K562 (cell line): ENCODE measurements around the gene OR2V2. TPM values are rescaled to one million over a fixed set of nuclear protein-coding genes. Genes with fewer than 3 reads are reported as not detected.
A peak's percentile ranks its signal among the peaks of the same experiment; 100 is the strongest.

ENCODE experiments used
- ATAC-seq: fragments of 200-7000 bp; cut with Tn5 transposase; 3 replicates; pipeline ENCODE4 v1.9.1; 2020; ENCODE audit warnings: moderate library complexity
- BruUV-seq: library from RNA; stranded (reverse); fragments of 400-500 nt; replicated peaks from 2 replicates; lab custom pipeline; 2021; lab: Mats Ljungman, UMichigan
- CTCF ChIA-PET: fragments of 300-600 bp; formaldehyde crosslinking; extraction: SDS; loops from one replicate; lab custom pipeline; 2021; ENCODE audit warnings: low intra/inter-chr PET ratio; lab: Yijun Ruan, JAX
- POLR2A ChIA-PET: fragments of 300-600, 350-650 bp; sonication (Branson Sonifier 250); formaldehyde crosslinking; extraction: SDS; loops from one replicate; lab custom pipeline; 2021; ENCODE audit warnings: antibody characterized with exemption, inconsistent platforms; lab: Yijun Ruan, JAX
- DNase-seq, 4 experiments: peaks; one replicate each; pipeline versions ENCODE4 v3.0.0 to v3.0.0-alpha.2; 2011 to 2018; ENCODE audit warnings: low spot score in 3 of 4, mixed read lengths in 3 of 4; ENCODE audit errors: extremely low read depth in 1 of 4
- FAIRE-seq: peaks from 2 replicates; lab custom pipeline; 2011; peaks lifted over from hg19 to GRCh38; lab: Jason Lieb, UNC
- H2AFZ ChIP-seq: 2 replicates; pipeline ENCODE4 v1.6.0; 2011; ENCODE audit warnings: low read depth, low read length, control low read depth, inconsistent platforms
- H3K27ac ChIP-seq: fragments of 200-600 bp; 3 replicates; pipeline ENCODE4 v1.8.0; 2011; ENCODE audit warnings: low read depth, mild to moderate bottlenecking, control low read depth, inconsistent platforms, low read length, moderate library complexity, mixed read lengths; ENCODE audit errors: extremely low read depth
- H3K27me3 ChIP-seq, 2 experiments: fragments of 300-600 bp in 1 of 2; 2 replicates in 1 of 2; 3 replicates in 1 of 2; pipeline versions ENCODE4 v1.6.0 to v1.8.0; 2011; ENCODE audit warnings: inconsistent platforms in 2 of 2, low read length in 2 of 2, mild to moderate bottlenecking in 1 of 2, mixed read lengths in 1 of 2, moderate library complexity in 1 of 2; ENCODE audit not compliant: control insufficient read depth in 2 of 2, insufficient read depth in 2 of 2
- H3K36me3 ChIP-seq: fragments of 300-600 bp; 3 replicates; pipeline ENCODE4 v1.8.0; 2011; ENCODE audit warnings: mild to moderate bottlenecking, low read length, inconsistent platforms; ENCODE audit not compliant: control insufficient read depth, insufficient read depth
- H3K4me1 ChIP-seq, 2 experiments: fragments of 200-600 bp in 1 of 2; replicated peaks in 1 of 2; 2 replicates in 1 of 2; 3 replicates in 1 of 2; pipeline versions ENCODE4 v1.5.1 to v1.8.0; 2011; ENCODE audit warnings: inconsistent platforms in 2 of 2, low read length in 2 of 2, mild to moderate bottlenecking in 1 of 2, mixed read lengths in 1 of 2, moderate library complexity in 1 of 2; ENCODE audit not compliant: control insufficient read depth in 2 of 2, insufficient read depth in 2 of 2
- H3K4me2 ChIP-seq: 2 replicates; pipeline ENCODE4 v1.6.1; 2011; ENCODE audit warnings: low read length, control low read depth, inconsistent platforms, mixed read lengths; ENCODE audit not compliant: insufficient read depth
- H3K4me3 ChIP-seq: fragments of 200-600 bp; sonication (generic), shearing (Covaris generic); 2 replicates; pipeline ENCODE4 v1.5.1; 2016; ENCODE audit warnings: control low read depth, inconsistent platforms
- H3K79me2 ChIP-seq: fragments of 200-600 bp; 3 replicates; pipeline ENCODE4 v1.8.0; 2011; ENCODE audit warnings: low read length, inconsistent platforms; ENCODE audit not compliant: control insufficient read depth, insufficient read depth
- H3K9ac ChIP-seq, 2 experiments: 2 replicates each; pipeline versions ENCODE4 v1.6.0 to v1.6.1; 2011; ENCODE audit warnings: low read depth in 2 of 2, low read length in 2 of 2, control low read depth in 1 of 2, inconsistent platforms in 1 of 2, mild to moderate bottlenecking in 1 of 2, mixed read lengths in 1 of 2; ENCODE audit not compliant: insufficient read depth in 1 of 2
- H3K9me1 ChIP-seq: one replicate; pipeline ENCODE4 v1.6.0; 2011; ENCODE audit warnings: inconsistent platforms, mild to moderate bottlenecking, low read length, moderate library complexity; ENCODE audit not compliant: control insufficient read depth, insufficient read depth
- H3K9me3 ChIP-seq: replicated peaks from 2 replicates; pipeline ENCODE4 v1.5.1; 2011; ENCODE audit warnings: low read depth, low read length, inconsistent platforms; ENCODE audit not compliant: control insufficient read depth, insufficient read depth
- H4K20me1 ChIP-seq: replicated peaks from 2 replicates; pipeline ENCODE4 v1.6.1; 2011; ENCODE audit warnings: low read length, inconsistent platforms, mixed read lengths; ENCODE audit not compliant: control insufficient read depth, insufficient read depth
- CBFA2T3 ChIP-seq: fragments of 450-650 bp; IDR thresholded peaks from 2 replicates; pipeline ENCODE4 v1.6.1; 2017
- COPS2 ChIP-seq: fragments of 450-650 bp; conservative IDR thresholded peaks from 2 replicates; pipeline ENCODE4 v1.6.1; 2016; ENCODE audit warnings: mild to moderate bottlenecking, moderate library complexity
- ELF1 ChIP-seq: fragments of 200-800 bp; sonication (Bioruptor generic); IDR thresholded peaks from 2 replicates; pipeline ENCODE4 v1.6.1; 2016; ENCODE audit warnings: missing genetic modification characterization, missing compliant biosample characterization
- FOXJ2 ChIP-seq: fragments of 200-800 bp; sonication (Bioruptor generic); IDR thresholded peaks from 2 replicates; pipeline ENCODE4 v1.6.1; 2016; ENCODE audit warnings: missing genetic modification characterization, missing compliant biosample characterization
- HMBOX1 ChIP-seq: sonication (generic); IDR thresholded peaks from 2 replicates; pipeline ENCODE4 v1.6.1; 2016
- HNRNPH1 ChIP-seq: fragments of 200-400 bp; formaldehyde crosslinking; optimal IDR thresholded peaks from 2 replicates; pipeline ENCODE3; 2017; ENCODE audit warnings: low read depth, mild to moderate bottlenecking, low read length, moderate library complexity
- HNRNPLL ChIP-seq: fragments of 200-400 bp; formaldehyde crosslinking; IDR thresholded peaks from 2 replicates; pipeline ENCODE4 v1.6.1; 2017; ENCODE audit warnings: low read length, low read depth, mild to moderate bottlenecking; ENCODE audit not compliant: poor library complexity, severe bottlenecking
- HOMEZ ChIP-seq: fragments of 250-450 bp; sonication (Bioruptor Pico); IDR thresholded peaks from 2 replicates; pipeline ENCODE4 v1.4.0; 2020; ENCODE audit warnings: mild to moderate bottlenecking, moderate library complexity
- KDM5B ChIP-seq: fragments of 200-600 bp; sonication (generic); IDR thresholded peaks from 2 replicates; pipeline ENCODE4 v1.6.1; 2012; ENCODE audit warnings: low read depth, mild to moderate bottlenecking, moderate library complexity, low read length, control low read depth, inconsistent platforms; ENCODE audit not compliant: insufficient replicate concordance
- KLF1 ChIP-seq: fragments of 450-650 bp; IDR thresholded peaks from 2 replicates; pipeline ENCODE4 v1.6.1; 2016; ENCODE audit warnings: missing genetic modification characterization, missing compliant biosample characterization
- MTA1 ChIP-seq: fragments of 450-650 bp; IDR thresholded peaks from 2 replicates; pipeline ENCODE4 v1.6.1; 2017; ENCODE audit warnings: borderline replicate concordance
- SREBF2 ChIP-seq: sonication (generic); formaldehyde crosslinking; IDR thresholded peaks from 2 replicates; pipeline ENCODE4 v1.4.0; 2020; ENCODE audit warnings: mild to moderate bottlenecking, missing genetic modification reagents
- TEAD2 ChIP-seq: fragments of 450-650 bp; IDR thresholded peaks from 2 replicates; pipeline ENCODE4 v1.6.1; 2016; ENCODE audit warnings: missing genetic modification characterization, control low read depth, missing compliant biosample characterization
- ZNF263 ChIP-seq: sonication (generic); formaldehyde crosslinking; IDR thresholded peaks from 2 replicates; pipeline ENCODE4 v1.8.0; 2022; ENCODE audit warnings: mild to moderate bottlenecking, missing genetic modification reagents, borderline replicate concordance
- ZNF717 ChIP-seq: fragments of 250-450 bp; sonication (Bioruptor Pico); IDR thresholded peaks from 2 replicates; pipeline ENCODE4 v1.5.0; 2021
- WGBS: fragments of 100-300 bp; shearing (Covaris generic); methylation state at CpG from one replicate; pipeline ENCODE4 v1.1.6; 2016; ENCODE audit warnings: low coverage, mixed read lengths; ENCODE audit not compliant: insufficient coverage; ENCODE audit errors: missing lambda C conversion rate; 5-methylcytosine and 5-hydroxymethylcytosine counted together
- in situ Hi-C: fragments of 300-500 bp; cut with MboI; formaldehyde crosslinking; loops from 4 replicates; pipeline ENCODE4 v1.15.0; 2018; ENCODE audit warnings: inconsistent platforms, mixed read lengths
- intact Hi-C: fragments of 100-400 bp; cut with micrococcal nuclease; formaldehyde crosslinking; loops from 2 replicates; pipeline ENCODE4 v1.14.2; 2022
- polyA plus RNA-seq, 8 experiments: library from polyadenylated mRNA; depleted of rRNA in 4 of 8; stranded (reverse) in 5 of 8; unstranded in 3 of 8; fragments of >200 nt; fragmentation: Nextera tagmentation in 2 of 8; fragmentation: Illumina TruSeq in 1 of 8; extraction: Ambion mirVana in 2 of 8; extraction: Trizol in 1 of 8; gene quantifications; 2 replicates each; pipeline versions ENCODE4 v1.2.1 to v1.2.3, GENCODE V29; 2011 to 2014; ENCODE audit warnings: inconsistent platforms in 1 of 8, missing spikeins in 1 of 8
- total RNA-seq, 7 experiments: library from RNA; depleted of rRNA in 6 of 7; stranded (reverse); fragments of >200 nt in 6 of 7; fragmentation: Illumina TruSeq in 2 of 7; extraction: Trizol in 2 of 7; gene quantifications; 2 replicates each; pipeline versions ENCODE4 v1.2.1 to v1.2.3, GENCODE V29; 2011 to 2021; ENCODE audit warnings: low replicate concordance in 1 of 7
- TF ChIP-seq, protein P1 (sequence below), 3 experiments: fragments of 200-800 bp in 1 of 3; sonication (Bioruptor generic) in 1 of 3; sonication (generic) in 1 of 3; formaldehyde crosslinking in 1 of 3; IDR thresholded peaks; 2 replicates each; pipeline versions ENCODE4 v1.6.1 to v1.8.0; 2016 to 2022; ENCODE audit warnings: mild to moderate bottlenecking in 2 of 3, missing compliant biosample characterization in 2 of 3, missing genetic modification characterization in 2 of 3, missing genetic modification reagents in 1 of 3
- TF ChIP-seq, protein P2 (sequence below): sonication (generic); formaldehyde crosslinking; IDR thresholded peaks from 2 replicates; pipeline ENCODE4 v1.8.1; 2023; ENCODE audit warnings: mild to moderate bottlenecking, missing genetic modification reagents

OR2V2 gene
- total and polyA plus RNA-seq, 9 of the 15 experiments (the other 6 are each of a cell fraction or from before 2014, with no cell fraction given), result 0.01 TPM; not detected in 8

GRCh38 chr5:181203777-181204112 lies 56.4 kb downstream of the OR2V2 start:
- peak overlapping the region; percentile 75 for H3K4me2 ChIP-seq
- peak overlapping the region; percentile 56; the same call in 1 of the 3 replicates for H3K27ac ChIP-seq
- no TSS peak for BruUV-seq
- no peak; the same call in 2 of the 3 replicates for ATAC-seq
- 17% methylated on average over 12 of the region's 17 CpGs for WGBS
- H3K9me3 ChIP-seq, result no peaks in the 10 kb centered on the region
- peaks cover 29 to 47% of the 10 kb centered on the region in 2 experiments; a peak in 4 of 5 replicates for H3K4me1 ChIP-seq
- TF ChIP-seq CBFA2T3 (no peak), HOMEZ (CRISPR knock-in tag) (no peak), COPS2 (no peak), TEAD2 (tag) (no peak), ELF1 (no peak), KDM5B (no peak), MTA1 (no peak), HNRNPH1 (no peak), FOXJ2 (tag) (no peak), HNRNPLL (peak; percentile 27), SREBF2 (CRISPR knock-in tag) (no peak), ZNF717 (CRISPR knock-in tag) (no peak), ZNF263 (CRISPR knock-in tag) (no peak), KLF1 (tag) (no peak), HMBOX1 (no peak)
- TF ChIP-seq, protein P1, sequence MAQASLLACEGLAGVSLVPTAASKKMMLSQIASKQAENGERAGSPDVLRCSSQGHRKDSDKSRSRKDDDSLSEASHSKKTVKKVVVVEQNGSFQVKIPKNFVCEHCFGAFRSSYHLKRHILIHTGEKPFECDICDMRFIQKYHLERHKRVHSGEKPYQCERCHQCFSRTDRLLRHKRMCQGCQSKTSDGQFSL (CRISPR knock-in tag; IDR thresholded peaks at IDR 0.05), result peak; percentile 79; the same call in 1 of the 2 replicates
- TF ChIP-seq, protein P1 (tag; IDR thresholded peaks at IDR 0.05), result peak in 1 of 2 experiments; percentile 31; a peak in 1 of 4 replicates
- TF ChIP-seq, protein P2, sequence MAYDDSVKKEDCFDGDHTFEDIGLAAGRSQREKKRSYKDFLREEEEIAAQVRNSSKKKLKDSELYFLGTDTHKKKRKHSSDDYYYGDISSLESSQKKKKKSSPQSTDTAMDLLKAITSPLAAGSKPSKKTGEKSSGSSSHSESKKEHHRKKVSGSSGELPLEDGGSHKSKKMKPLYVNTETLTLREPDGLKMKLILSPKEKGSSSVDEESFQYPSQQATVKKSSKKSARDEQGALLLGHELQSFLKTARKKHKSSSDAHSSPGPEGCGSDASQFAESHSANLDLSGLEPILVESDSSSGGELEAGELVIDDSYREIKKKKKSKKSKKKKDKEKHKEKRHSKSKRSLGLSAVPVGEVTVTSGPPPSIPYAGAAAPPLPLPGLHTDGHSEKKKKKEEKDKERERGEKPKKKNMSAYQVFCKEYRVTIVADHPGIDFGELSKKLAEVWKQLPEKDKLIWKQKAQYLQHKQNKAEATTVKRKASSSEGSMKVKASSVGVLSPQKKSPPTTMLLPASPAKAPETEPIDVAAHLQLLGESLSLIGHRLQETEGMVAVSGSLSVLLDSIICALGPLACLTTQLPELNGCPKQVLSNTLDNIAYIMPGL (CRISPR knock-in tag), result 0 out of 2 replicates have a peak, but pooled peaks have one; percentile 5
- TF ChIP-seq, all 486 proteins: peak for 3
- Histone ChIP-seq H3K9ac (peak overlapping the region; percentile 45 to 93; a peak in 3 of 4 replicates), H2AFZ (peak overlapping the region; percentile 91), H3K9me1 (no peaks in the 10 kb centered on the region), H3K4me3 (peak overlapping the region; percentile 60), H4K20me1 (no peaks in the 10 kb centered on the region), H3K36me3 (no peaks in the 10 kb centered on the region), H3K79me2 (no peaks in the 10 kb centered on the region), H3K27me3 (no peaks in the 10 kb centered on the region)
- CTCF ChIA-PET, result no interaction called here
- intact Hi-C loops (no loop called here), in situ Hi-C loops (no loop called here)
- DNase-seq (peak in 2 of 4 experiments; percentile 54 to 55), FAIRE-seq (no peak)
- POLR2A ChIA-PET, result interaction anchor here (5.0 kb wide), 1 partner anchor 12 kb away, joined by 69 read pairs; no protein-coding TSS in a partner anchor
